EH (cell line): Measurements from ENCODE around the gene MFAP1.
"Not testable (repeated sequence)": the region's sequence is repeated elsewhere in the genome, so short reads cannot be mapped to it uniquely, and the experiment has no call there.

Experiments used
- DNase-seq: peaks from one replicate; pipeline ENCODE4 v3.0.0-alpha.2; 2015; ENCODE audit warnings: low read depth

MFAP1 gene

GRCh38 chr15:43821505-43821904, 3.0 kb downstream of the MFAP1 start:
- DNase-seq = no peak

GRCh38 chr15:43815064-43815463, 9.4 kb downstream of the MFAP1 start:
- DNase-seq = not testable (repeated sequence)

GRCh38 chr15:43808960-43809678, 15.4 kb downstream of the MFAP1 start:
- DNase-seq = no peak

GRCh38 chr15:43808435-43808950, 16.0 kb downstream of the MFAP1 start:
- no peak for DNase-seq

- DNase-seq = not testable (repeated sequence)
Observed at GRCh38 chr15:43802676-43803075, 21.8 kb downstream of the MFAP1 start.

- peak; percentile 91 for DNase-seq
Observed at GRCh38 chr15:43800286-43801141, 24.0 kb downstream of the MFAP1 start, which contains the start of gene HYPK. HYPK (plus strand) TSS chr15:43800599; CDS start chr15:43800623, 24 bp downstream.

- DNase-seq = no peak
Observed at GRCh38 chr15:43799945-43800285, 24.6 kb downstream of the MFAP1 start, which contains the start of gene SERINC4. SERINC4 (minus strand) TSS chr15:43800220; CDS start chr15:43799986, 234 bp downstream.

- peak; percentile 7 for DNase-seq
Observed at GRCh38 chr15:43799209-43799944, 25.1 kb downstream of the MFAP1 start.

- DNase-seq = no peak
Observed at GRCh38 chr15:43796566-43796965, 27.9 kb downstream of the MFAP1 start.

- DNase-seq = no peak
Observed at GRCh38 chr15:43795997-43796396, 28.5 kb downstream of the MFAP1 start.

GRCh38 chr15:43795197-43795596, 29.3 kb downstream of the MFAP1 start:
- DNase-seq = no peak

- peak; percentile 70 for DNase-seq
Observed at GRCh38 chr15:43794269-43795037, 30.0 kb downstream of the MFAP1 start.

- DNase-seq = no peak
Observed at GRCh38 chr15:43793647-43794046, 30.8 kb downstream of the MFAP1 start.

GRCh38 chr15:43792761-43793476, 31.6 kb downstream of the MFAP1 start:
- peak; percentile 67 for DNase-seq

GRCh38 chr15:43791993-43792760, 32.3 kb downstream of the MFAP1 start, which contains the start of gene SERF2:
SERF2 (plus strand) TSS chr15:43792320; CDS start chr15:43792377, 57 bp downstream.
- peak; percentile 100 for DNase-seq

GRCh38 chr15:43789409-43789808, 35.1 kb downstream of the MFAP1 start:
- DNase-seq = no peak

- no peak for DNase-seq
Observed at GRCh38 chr15:43779016-43779415, 45.5 kb downstream of the MFAP1 start.

GRCh38 chr15:43777267-43777914, 47.1 kb downstream of the MFAP1 start:
- peak; percentile 81 for DNase-seq

- peak; percentile 80 for DNase-seq
Observed at GRCh38 chr15:43776718-43777266, 47.7 kb downstream of the MFAP1 start, which contains the start of gene ELL3. ELL3 (minus strand) TSS chr15:43776966; CDS start chr15:43776901, 65 bp downstream.
